HG02943 (cell line): Measurements from ENCODE around the gene F2.
A peak's percentile ranks its signal among the peaks of the same experiment; 100 is the strongest.
"Not testable (repeated sequence)": the region's sequence is repeated elsewhere in the genome, so short reads cannot be mapped to it uniquely, and the experiment has no call there.

Experiments used
- ATAC-seq: cut with Tn5 transposase; IDR thresholded peaks from one replicate; pipeline ENCODE4 v1.9.1; 2021; ENCODE audit warnings: mild to moderate bottlenecking, low read depth, moderate library complexity; ENCODE audit not compliant: unreplicated experiment

Gene F2

DNA sequence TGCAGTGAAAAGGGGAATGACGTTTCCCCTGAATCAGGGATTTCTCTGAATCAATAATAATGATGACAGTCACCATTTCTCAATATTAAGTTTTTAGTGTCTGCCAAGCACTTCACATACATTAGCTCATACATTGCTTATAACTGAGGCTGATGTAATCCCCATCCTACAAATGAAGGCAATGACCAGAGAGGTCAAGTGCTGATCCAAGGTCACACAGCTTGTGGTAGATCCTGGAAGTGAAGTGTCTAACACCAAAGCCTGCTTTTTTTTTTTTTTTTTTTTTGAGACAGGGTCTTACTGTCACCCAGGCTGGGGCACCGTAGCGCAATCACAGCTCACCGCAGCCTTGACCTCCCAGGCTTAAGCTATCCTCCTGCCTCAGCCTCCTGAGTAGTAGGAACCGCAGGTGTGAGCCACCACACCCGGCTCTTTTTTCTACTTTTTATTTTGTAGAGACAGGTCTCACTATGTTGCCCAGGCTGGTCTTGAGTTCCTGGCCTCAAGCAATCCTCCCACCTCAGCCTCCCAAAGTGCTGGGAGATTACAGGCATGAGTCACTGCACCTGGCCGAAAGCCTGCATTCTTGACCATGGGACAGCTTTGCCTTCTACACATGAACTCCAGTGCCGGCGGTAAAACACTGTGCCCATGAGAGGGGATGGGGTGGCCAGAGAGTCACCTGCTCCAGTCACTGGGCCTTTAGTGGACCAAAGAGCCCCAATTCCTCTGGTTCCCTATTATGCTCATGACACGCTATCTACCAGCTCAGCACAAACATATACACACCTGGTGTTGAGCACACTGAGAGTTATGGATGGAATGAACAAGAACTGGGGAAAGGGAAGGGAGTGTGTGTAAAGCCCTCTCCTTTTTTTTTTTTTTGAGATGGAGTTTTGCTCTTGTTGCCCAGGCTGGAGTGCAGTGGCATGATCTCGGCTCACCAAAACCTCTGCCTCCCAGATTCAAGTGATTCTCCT, 36.0 kb upstream of the F2 start:
- no peak for ATAC-seq

GRCh38 chr11:46684367-46684766, 34.6 kb upstream of the F2 start:
- no peak for ATAC-seq

GRCh38 chr11:46686886-46687795, 31.9 kb upstream of the F2 start:
- ATAC-seq: no peak

DNA sequence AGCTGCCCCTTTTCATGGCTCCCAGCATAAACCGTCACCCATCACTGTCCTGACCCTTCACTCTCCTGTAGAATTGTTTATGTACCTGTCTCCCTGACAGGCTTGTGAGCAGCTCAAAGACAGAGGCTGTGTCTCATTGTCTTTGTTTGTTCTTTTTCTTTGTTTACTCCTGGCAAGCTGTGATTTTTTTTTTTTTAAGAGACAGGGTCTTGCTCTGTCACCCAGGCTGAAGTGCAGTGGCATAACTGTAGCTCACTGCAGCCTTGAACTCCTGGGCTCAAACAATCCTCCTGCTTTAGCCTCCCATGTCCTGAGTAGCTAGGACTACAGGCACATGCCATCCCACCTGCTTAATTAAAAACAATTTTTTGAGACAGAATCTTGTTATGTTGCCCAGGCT, 28.3 kb upstream of the F2 start:
- no peak for ATAC-seq

GRCh38 chr11:46692450-46692849, 26.6 kb upstream of the F2 start:
- ATAC-seq: no peak

DNA sequence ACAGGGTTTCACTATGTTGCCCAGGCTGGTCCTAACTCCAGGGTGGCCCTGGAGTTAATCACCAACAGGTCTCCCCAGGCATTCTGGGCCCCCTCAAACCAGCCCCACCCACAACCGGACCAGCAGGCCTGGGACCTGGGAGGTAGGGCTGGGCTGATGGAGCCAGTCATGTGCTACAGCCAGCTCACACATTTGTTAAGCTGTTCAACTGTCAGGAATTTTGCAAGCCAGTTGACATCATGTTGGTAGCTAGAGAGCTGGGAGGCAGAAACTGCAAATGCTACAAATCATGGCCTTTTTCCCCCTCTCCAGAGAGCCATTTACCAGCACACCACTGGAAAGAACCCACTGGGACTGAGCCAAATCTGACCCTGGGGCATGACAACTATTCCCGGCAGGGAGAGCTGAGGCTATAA, 25.4 kb upstream of the F2 start:
- ATAC-seq: no peak

DNA sequence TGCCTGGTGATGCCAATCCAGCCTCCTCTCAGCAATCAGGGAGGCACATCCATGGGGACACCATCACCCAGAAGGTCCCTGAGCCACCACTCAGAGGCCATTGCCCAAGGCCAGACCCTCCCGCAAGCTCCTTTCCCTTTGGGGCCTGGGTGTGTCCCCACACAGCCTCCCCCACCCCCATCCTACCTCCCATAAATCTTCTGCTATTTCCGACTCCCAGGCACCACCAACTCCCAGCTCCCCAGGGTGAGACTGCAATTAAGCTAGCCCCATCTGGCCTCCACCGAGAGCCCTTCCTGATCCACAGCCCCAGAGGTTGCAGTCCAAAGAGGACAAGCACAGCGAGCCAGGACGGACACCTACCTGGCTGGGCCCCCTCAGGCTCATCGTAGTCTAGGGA, 24.9 kb upstream of the F2 start:
- ATAC-seq: no peak

GRCh38 chr11:46694607-46695006, 24.4 kb upstream of the F2 start:
- no peak for ATAC-seq

- no peak for ATAC-seq
Observed at GRCh38 chr11:46695345-46696211, 23.4 kb upstream of the F2 start.

GRCh38 chr11:46696212-46696558, 22.8 kb upstream of the F2 start:
- ATAC-seq: no peak

GRCh38 chr11:46697303-46697702, 21.7 kb upstream of the F2 start:
- no peak for ATAC-seq

- no peak for ATAC-seq
Observed at GRCh38 chr11:46697723-46698122, 21.3 kb upstream of the F2 start.

- no peak for ATAC-seq
Observed at GRCh38 chr11:46698597-46698996, 20.4 kb upstream of the F2 start.

DNA sequence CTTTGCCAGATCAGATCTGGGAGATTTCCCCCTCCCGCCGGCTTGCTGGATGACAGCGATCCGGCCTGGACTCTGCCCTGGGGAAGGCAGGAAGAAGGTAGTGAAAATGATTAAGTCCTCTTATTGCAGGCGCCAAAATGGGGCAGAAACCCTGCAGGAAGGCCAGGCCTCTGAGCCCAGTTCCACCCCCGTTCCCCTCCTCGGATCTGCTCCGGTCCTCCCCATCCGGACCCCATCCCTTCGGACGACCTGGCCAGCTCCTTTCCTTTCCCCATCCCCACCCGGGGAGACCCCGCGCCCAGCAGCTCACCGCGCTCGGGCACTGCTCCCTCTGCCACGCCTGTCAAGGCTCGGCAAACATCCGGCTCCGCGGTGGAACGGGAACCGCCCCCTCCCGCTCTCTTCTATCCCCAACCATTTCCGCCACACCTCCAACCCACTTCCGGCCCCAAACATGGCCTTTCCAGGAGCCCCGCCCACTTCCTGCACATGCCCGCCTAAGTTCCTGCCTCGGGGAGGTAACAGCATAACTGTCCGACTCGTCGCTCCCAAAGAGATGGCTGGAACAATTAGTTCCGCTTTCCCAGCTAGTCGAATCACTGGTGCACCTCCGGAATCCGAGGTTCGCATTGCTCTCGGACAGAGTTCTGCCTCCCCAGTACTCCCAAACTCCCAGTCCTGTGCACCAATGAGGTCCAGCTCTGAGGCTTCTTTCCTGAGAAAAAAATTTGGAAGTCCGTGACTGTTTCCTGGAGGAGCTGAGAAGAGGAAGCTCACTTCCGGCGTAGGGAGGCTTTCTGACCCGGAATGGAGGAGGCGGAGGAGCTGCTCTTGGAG, 18.6 kb upstream of the F2 start, which contains the start of the genes ARHGAP1 and ZNF408:
Gene ARHGAP1, minus strand, starts transcription at position 379 of the 837 bp plus-strand sequence. CDS start 4,512 bp downstream, outside the sequence.
Gene ZNF408, plus strand, starts transcription at position 791 of the 837 bp plus-strand sequence. Its CDS starts 17 bp downstream, at position 808.
- ATAC-seq: peak; percentile 85

DNA sequence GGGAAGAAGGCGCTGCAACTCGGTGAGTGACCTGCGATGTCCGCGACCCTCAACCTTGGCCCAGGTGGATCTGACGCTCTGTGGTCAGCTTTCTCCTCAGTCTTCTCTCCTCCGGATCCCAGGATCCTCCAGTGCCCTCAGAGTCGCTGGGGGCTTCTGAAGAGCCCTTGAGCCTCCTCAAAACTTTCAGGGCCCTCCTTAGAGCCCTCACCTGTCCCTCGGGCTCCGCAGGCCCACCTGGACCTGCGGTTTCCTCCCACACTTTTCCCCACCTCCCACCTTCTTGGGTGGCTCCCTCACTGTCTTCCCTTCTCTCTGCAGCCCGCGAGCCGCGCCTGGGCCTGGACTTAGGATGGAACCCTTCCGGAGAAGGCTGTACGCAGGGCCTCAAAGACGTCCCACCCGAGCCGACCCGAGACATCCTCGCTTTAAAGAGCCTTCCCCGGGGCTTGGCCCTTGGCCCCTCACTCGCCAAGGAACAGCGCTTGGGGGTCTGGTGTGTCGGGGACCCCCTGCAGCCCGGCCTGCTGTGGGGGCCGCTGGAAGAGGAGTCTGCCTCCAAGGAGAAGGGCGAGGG, 17.8 kb upstream of the F2 start:
- ATAC-seq: no peak

DNA sequence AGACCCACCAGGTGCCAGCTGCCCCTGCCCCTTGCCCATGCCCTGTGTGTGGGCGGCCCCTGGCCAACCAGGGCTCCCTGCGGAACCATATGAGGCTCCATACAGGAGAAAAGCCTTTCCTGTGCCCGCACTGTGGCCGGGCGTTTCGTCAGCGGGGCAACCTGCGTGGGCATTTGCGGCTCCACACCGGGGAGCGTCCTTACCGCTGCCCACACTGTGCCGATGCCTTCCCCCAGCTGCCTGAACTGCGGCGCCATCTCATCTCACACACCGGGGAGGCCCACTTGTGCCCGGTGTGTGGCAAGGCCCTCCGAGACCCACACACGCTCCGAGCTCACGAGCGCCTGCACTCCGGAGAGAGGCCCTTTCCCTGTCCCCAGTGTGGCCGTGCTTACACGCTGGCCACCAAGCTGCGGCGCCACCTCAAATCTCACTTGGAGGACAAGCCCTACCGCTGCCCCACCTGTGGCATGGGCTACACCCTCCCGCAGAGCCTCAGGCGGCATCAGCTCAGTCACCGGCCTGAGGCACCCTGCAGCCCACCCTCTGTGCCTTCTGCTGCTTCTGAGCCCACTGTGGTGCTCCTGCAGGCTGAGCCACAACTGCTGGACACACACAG, 13.8 kb upstream of the F2 start:
- no peak for ATAC-seq

DNA sequence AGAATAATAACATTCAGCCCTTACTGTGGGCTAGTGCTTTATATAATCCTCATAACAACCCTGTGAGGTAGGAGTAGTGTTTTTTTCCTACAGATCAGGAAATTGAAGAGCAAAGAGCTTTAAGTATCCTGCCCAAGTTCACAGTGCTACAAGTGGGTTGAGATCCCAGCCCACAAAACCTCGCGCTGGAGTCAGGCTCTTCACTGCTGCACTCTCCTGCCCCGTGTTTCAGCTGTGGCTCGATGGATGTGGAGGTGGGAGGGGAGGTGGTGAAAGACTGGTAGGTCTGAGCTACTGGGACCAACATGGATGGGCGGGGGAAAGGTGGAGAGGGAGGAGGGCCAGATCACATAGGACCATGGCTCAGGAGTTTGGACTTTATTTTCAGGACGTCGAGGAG, 12.1 kb upstream of the F2 start:
- ATAC-seq: no peak

DNA sequence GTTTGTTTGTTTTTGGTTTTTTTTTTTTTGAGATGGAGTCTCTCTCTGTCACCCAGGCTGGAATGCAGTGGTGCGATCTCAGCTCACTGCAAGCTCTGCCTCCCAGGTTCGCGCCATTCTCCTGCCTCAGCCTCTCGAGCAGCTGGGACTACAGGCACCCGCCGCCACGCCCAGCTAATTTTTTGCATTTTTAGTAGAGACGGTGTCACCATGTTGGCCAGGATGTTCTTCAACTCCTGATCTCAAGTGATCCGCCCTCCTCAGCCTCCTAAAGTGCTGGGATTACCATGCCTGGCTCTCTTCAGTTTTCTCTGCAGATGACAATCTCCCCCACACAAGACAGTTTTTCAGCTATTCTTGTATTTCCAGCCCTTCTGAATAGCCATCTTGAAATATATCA, 9.7 kb upstream of the F2 start:
- not testable (repeated sequence) for ATAC-seq
